ENCODE results near the gene ITFG2.
A peak's percentile ranks its signal among the peaks of the same experiment; 100 is the strongest.

The ITFG2 gene

GRCh38 chr12:2783936-2784600, 28.4 kb upstream of the ITFG2 start:
- Histone ChIP-seq H2AFZ (ENCODE audit: insufficient read depth, low read length, poor library complexity) (no peak overlapping the region), H4K12ac (ENCODE audit: low read depth, low read length) (no peak overlapping the region), H3K79me2 (ENCODE audit: control insufficient read depth, insufficient read depth, low read length, poor library complexity) (no peaks in the 10 kb centered on the region), H3K79me1 (ENCODE audit: low read length) (no peaks in the 10 kb centered on the region), H2BK5ac (ENCODE audit: low read depth, low read length, poor library complexity) (no peak overlapping the region), H3K23ac (ENCODE audit: low read length) (no peak overlapping the region), H3K18ac (ENCODE audit: low read length) (no peak overlapping the region), H3K27ac (ENCODE audit: low read depth, low read length) (no peak overlapping the region), H3K36me3 (ENCODE audit: control insufficient read depth in 1 of 2, insufficient read depth in 2 of 2, low read length in 2 of 2) (no peaks in the 10 kb centered on the region), H3K4me3 (ENCODE audit: low read depth, low read length) (no peak overlapping the region), H2BK120ac (ENCODE audit: insufficient read depth, low read length, poor library complexity) (no peak overlapping the region), H3K4me2 (ENCODE audit: low read length) (peak overlapping the region; percentile 3), H4K8ac (ENCODE audit: low read depth, low read length) (no peak overlapping the region), H3K4ac (ENCODE audit: low read depth, low read length) (no peak overlapping the region), H4K91ac (ENCODE audit: low read depth, low read length) (no peak overlapping the region), H3K9me3 (ENCODE audit: insufficient read depth, low read depth, low read length) (no peaks in the 10 kb centered on the region), H3K9ac (ENCODE audit: low read length) (no peak overlapping the region), H2BK12ac (ENCODE audit: low read length) (no peak overlapping the region), H3K14ac (ENCODE audit: low read length) (no peak overlapping the region), H3K27me3 (ENCODE audit: insufficient read depth, low read length) (no peaks in the 10 kb centered on the region), H3K4me1 (ENCODE audit: control insufficient read depth in 1 of 2, insufficient read depth in 2 of 2, low read length in 2 of 2) (no peaks in the 10 kb centered on the region), H2AK5ac (ENCODE audit: low read length) (no peak overlapping the region)
- WGBS (ENCODE audit: extremely low coverage, insufficient coverage, insufficient read length): no CpG with 5 or more reads among the region's 25 CpGs
- peak; percentile 27 to 73 for DNase-seq

DNA sequence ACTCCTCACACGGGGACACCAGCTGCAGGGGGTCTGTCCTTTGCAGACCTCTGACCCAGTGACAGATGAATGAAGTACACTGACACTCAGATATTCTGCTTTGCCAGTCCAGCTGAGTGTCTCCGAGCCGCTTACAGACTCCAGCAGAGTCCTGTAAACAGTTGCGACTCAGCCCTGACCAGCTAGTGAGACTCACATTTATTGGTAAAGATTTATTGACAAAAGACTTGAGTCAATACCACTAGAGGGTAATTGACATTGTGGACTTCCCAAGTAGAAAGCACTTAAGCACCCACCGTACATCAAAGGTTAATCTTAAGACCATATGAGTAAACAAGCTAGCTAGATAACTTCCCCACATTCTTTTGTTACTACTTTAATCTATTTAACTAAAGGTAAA, 27.5 kb upstream of the ITFG2 start:
- no peak for DNase-seq
- no peaks in the 10 kb centered on the region for H3K79me2 ChIP-seq (ENCODE audit: control insufficient read depth, insufficient read depth, low read length, poor library complexity)
- H3K14ac ChIP-seq (ENCODE audit: low read length): no peak overlapping the region
- no peak overlapping the region for H3K4me2 ChIP-seq (ENCODE audit: low read length)
- no peak overlapping the region for H3K9ac ChIP-seq (ENCODE audit: low read length)
- no peak overlapping the region for H2AFZ ChIP-seq (ENCODE audit: insufficient read depth, low read length, poor library complexity)
- no peak overlapping the region for H2AK5ac ChIP-seq (ENCODE audit: low read length)
- no peak overlapping the region for H3K23ac ChIP-seq (ENCODE audit: low read length)
- no CpG with 5 or more reads among the region's 5 CpGs for WGBS (ENCODE audit: extremely low coverage, insufficient coverage, insufficient read length)
- no peak overlapping the region for H4K8ac ChIP-seq (ENCODE audit: low read depth, low read length)
- no peak overlapping the region for H3K27ac ChIP-seq (ENCODE audit: low read depth, low read length)
- H2BK120ac ChIP-seq (ENCODE audit: insufficient read depth, low read length, poor library complexity): no peak overlapping the region
- no peak overlapping the region for H3K4ac ChIP-seq (ENCODE audit: low read depth, low read length)
- no peak overlapping the region for H2BK5ac ChIP-seq (ENCODE audit: low read depth, low read length, poor library complexity)
- H3K4me3 ChIP-seq (ENCODE audit: low read depth, low read length): no peak overlapping the region
- H2BK12ac ChIP-seq (ENCODE audit: low read length): no peak overlapping the region
- H3K18ac ChIP-seq (ENCODE audit: low read length): no peak overlapping the region
- no peaks in the 10 kb centered on the region for H3K9me3 ChIP-seq (ENCODE audit: insufficient read depth, low read depth, low read length)
- H3K4me1 ChIP-seq (ENCODE audit: control insufficient read depth in 1 of 2, insufficient read depth in 2 of 2, low read length in 2 of 2): no peaks in the 10 kb centered on the region
- H3K36me3 ChIP-seq (ENCODE audit: control insufficient read depth in 1 of 2, insufficient read depth in 2 of 2, low read length in 2 of 2): no peaks in the 10 kb centered on the region
- H4K91ac ChIP-seq (ENCODE audit: low read depth, low read length): no peak overlapping the region
- H3K27me3 ChIP-seq (ENCODE audit: insufficient read depth, low read length): no peaks in the 10 kb centered on the region
- no peaks in the 10 kb centered on the region for H3K79me1 ChIP-seq (ENCODE audit: low read length)
- H4K12ac ChIP-seq (ENCODE audit: low read depth, low read length): no peak overlapping the region

GRCh38 chr12:2791089-2791488, 21.4 kb upstream of the ITFG2 start:
- Histone ChIP-seq H3K9ac (ENCODE audit: low read length) (no peak overlapping the region), H3K4me2 (ENCODE audit: low read length) (no peak overlapping the region), H3K18ac (ENCODE audit: low read length) (no peak overlapping the region), H2AFZ (ENCODE audit: insufficient read depth, low read length, poor library complexity) (no peak overlapping the region), H2BK12ac (ENCODE audit: low read length) (no peak overlapping the region), H4K8ac (ENCODE audit: low read depth, low read length) (no peak overlapping the region), H3K4me1 (ENCODE audit: control insufficient read depth in 1 of 2, insufficient read depth in 2 of 2, low read length in 2 of 2) (peaks cover 2 to 7% of the 10 kb centered on the region in 2 experiments), H3K14ac (ENCODE audit: low read length) (no peak overlapping the region), H3K9me3 (ENCODE audit: insufficient read depth, low read depth, low read length) (no peaks in the 10 kb centered on the region), H3K4me3 (ENCODE audit: low read depth, low read length) (no peak overlapping the region), H2BK5ac (ENCODE audit: low read depth, low read length, poor library complexity) (no peak overlapping the region), H2AK5ac (ENCODE audit: low read length) (no peak overlapping the region), H4K12ac (ENCODE audit: low read depth, low read length) (no peak overlapping the region), H3K79me1 (ENCODE audit: low read length) (peaks cover 11% of the 10 kb centered on the region), H4K91ac (ENCODE audit: low read depth, low read length) (no peak overlapping the region), H3K27ac (ENCODE audit: low read depth, low read length) (no peak overlapping the region), H3K4ac (ENCODE audit: low read depth, low read length) (no peak overlapping the region), H2BK120ac (ENCODE audit: insufficient read depth, low read length, poor library complexity) (no peak overlapping the region), H3K27me3 (ENCODE audit: insufficient read depth, low read length) (no peaks in the 10 kb centered on the region), H3K23ac (ENCODE audit: low read length) (no peak overlapping the region), H3K36me3 (ENCODE audit: control insufficient read depth in 1 of 2, insufficient read depth in 2 of 2, low read length in 2 of 2) (no peaks in the 10 kb centered on the region), H3K79me2 (ENCODE audit: control insufficient read depth, insufficient read depth, low read length, poor library complexity) (peaks cover 7% of the 10 kb centered on the region)
- no peak for DNase-seq
- no CpG with 5 or more reads among the region's 6 CpGs for WGBS (ENCODE audit: extremely low coverage, insufficient coverage, insufficient read length)

GRCh38 chr12:2792671-2793500, 19.6 kb upstream of the ITFG2 start:
- Histone ChIP-seq H4K12ac (ENCODE audit: low read depth, low read length) (no peak overlapping the region), H3K23ac (ENCODE audit: low read length) (no peak overlapping the region), H3K18ac (ENCODE audit: low read length) (no peak overlapping the region), H3K4me2 (ENCODE audit: low read length) (no peak overlapping the region), H3K4me1 (ENCODE audit: control insufficient read depth in 1 of 2, insufficient read depth in 2 of 2, low read length in 2 of 2) (peaks cover 2 to 8% of the 10 kb centered on the region in 2 experiments), H3K9me3 (ENCODE audit: insufficient read depth, low read depth, low read length) (no peaks in the 10 kb centered on the region), H4K91ac (ENCODE audit: low read depth, low read length) (no peak overlapping the region), H2AK5ac (ENCODE audit: low read length) (no peak overlapping the region), H3K14ac (ENCODE audit: low read length) (no peak overlapping the region), H2BK12ac (ENCODE audit: low read length) (no peak overlapping the region), H3K4ac (ENCODE audit: low read depth, low read length) (no peak overlapping the region), H3K79me1 (ENCODE audit: low read length) (peaks cover 12% of the 10 kb centered on the region), H3K4me3 (ENCODE audit: low read depth, low read length) (no peak overlapping the region), H3K36me3 (ENCODE audit: control insufficient read depth in 1 of 2, insufficient read depth in 2 of 2, low read length in 2 of 2) (peaks cover 8 to 9% of the 10 kb centered on the region in 2 experiments), H2AFZ (ENCODE audit: insufficient read depth, low read length, poor library complexity) (no peak overlapping the region), H4K8ac (ENCODE audit: low read depth, low read length) (no peak overlapping the region), H3K9ac (ENCODE audit: low read length) (no peak overlapping the region), H2BK120ac (ENCODE audit: insufficient read depth, low read length, poor library complexity) (no peak overlapping the region), H3K27ac (ENCODE audit: low read depth, low read length) (no peak overlapping the region), H3K27me3 (ENCODE audit: insufficient read depth, low read length) (no peaks in the 10 kb centered on the region), H2BK5ac (ENCODE audit: low read depth, low read length, poor library complexity) (no peak overlapping the region), H3K79me2 (ENCODE audit: control insufficient read depth, insufficient read depth, low read length, poor library complexity) (peaks cover 8% of the 10 kb centered on the region)
- WGBS (ENCODE audit: extremely low coverage, insufficient coverage, insufficient read length): 100% methylated on average over 1 of the region's 25 CpGs
- no peak for DNase-seq

All from trophoblast cell (in vitro differentiated cells and primary cell).